H1 (cell line): Measurements from ENCODE around the gene ANKRD26. TPM values are rescaled to one million over a fixed set of nuclear protein-coding genes. Genes with fewer than 3 reads are reported as not detected.

Experiments
- BCL11A ChIP-seq, 2 experiments: IDR thresholded peaks; one replicate each; pipeline ENCODE4 v1.6.1; 2011; ENCODE audit warnings: low read depth in 2 of 2, low read length in 2 of 2, mild to moderate bottlenecking in 2 of 2
- CEBPB ChIP-seq: IDR thresholded peaks from 2 replicates; pipeline ENCODE4 v1.6.1; 2012; ENCODE audit warnings: low read depth, low read length
- CHD2 ChIP-seq: IDR thresholded peaks from 2 replicates; pipeline ENCODE4 v1.6.1; 2012; ENCODE audit warnings: low read length, improper control_type of control experiment
- CHD7 ChIP-seq: fragments of 300-600 bp; sonication (generic); IDR thresholded peaks from 2 replicates; pipeline ENCODE4 v1.7.1; 2012; ENCODE audit warnings: low read length, moderate library complexity, mild to moderate bottlenecking, inconsistent platforms; ENCODE audit not compliant: insufficient replicate concordance
- E2F6 ChIP-seq: IDR thresholded peaks from 2 replicates; pipeline ENCODE4 v1.6.1; 2012; ENCODE audit warnings: inconsistent platforms
- JUN ChIP-seq: IDR thresholded peaks from 2 replicates; pipeline ENCODE4 v1.6.1; 2011; ENCODE audit warnings: low read depth, mild to moderate bottlenecking, improper control_type of control experiment, low read length
- POLR2AphosphoS5 ChIP-seq: IDR thresholded peaks from 2 replicates; pipeline ENCODE4 v1.6.1; 2011; ENCODE audit warnings: low read depth, low read length
- SAP30 ChIP-seq: fragments of 300-600 bp; sonication (generic); IDR thresholded peaks from 2 replicates; pipeline ENCODE4 v1.7.1; 2012; ENCODE audit warnings: low read length, moderate library complexity, mild to moderate bottlenecking, inconsistent platforms; ENCODE audit not compliant: insufficient read depth, insufficient replicate concordance
- SUZ12 ChIP-seq: fragments of 200-600 bp; sonication (generic); IDR thresholded peaks from 2 replicates; pipeline ENCODE4 v1.6.1; 2012; ENCODE audit warnings: mild to moderate bottlenecking, inconsistent platforms, low read length, moderate library complexity, mixed read lengths
- polyA plus RNA-seq, 7 experiments: library from polyadenylated mRNA; depleted of rRNA in 3 of 7; stranded (reverse) in 5 of 7; unstranded in 2 of 7; fragments of >200 nt in 5 of 7; fragments of 200-250 nt in 2 of 7; gene quantifications; 1 replicate in 5 of 7; 2 replicates in 1 of 7; 4 replicates in 1 of 7; pipeline versions ENCODE4 v1.2.1 to v1.2.3, GENCODE V29; 2011 to 2013; ENCODE audit warnings: missing spikeins in 2 of 7, mixed read lengths in 2 of 7
- total RNA-seq: library from RNA; stranded (reverse); fragmentation: NEBNext Ultra II Directional; extraction: Animal tissue kit (Norgen Biotek cat#: 25700); gene quantifications from 2 replicates; pipeline ENCODE4 v1.2.1, GENCODE V29; 2021

ANKRD26 gene
- total and polyA plus RNA-seq, 2 of the 8 experiments (the other 6 are each of a cell fraction or from before 2014, with no cell fraction given), result 1.3 to 8.8 TPM

GRCh38 chr10:26970667-26971066 is 129.6 kb downstream of the ANKRD26 start (continued):
- no peak for TF ChIP-seq CHD7
- TF ChIP-seq CEBPB, result no peak
- no peak for TF ChIP-seq E2F6
- no peak for TF ChIP-seq JUN
- no peak for TF ChIP-seq POLR2AphosphoS5
- TF ChIP-seq CHD2, result no peak
- no peak for TF ChIP-seq BCL11A (IDR thresholded peaks at IDR 0.05; ENCODE audit: low read depth in 2 of 2, low read length in 2 of 2)
- TF ChIP-seq SUZ12, result no peak
- no peak for TF ChIP-seq SAP30
